Stomach (tissue), 9 donors: ENCODE results near the gene PACRGL. TPM values are rescaled to one million over a fixed set of nuclear protein-coding genes. Genes with fewer than 3 reads are reported as not detected.
A peak's percentile ranks its signal among the peaks of the same experiment; 100 is the strongest.

ENCODE experiments used
- DNase-seq, 2 donors: peaks; one replicate each; pipeline versions ENCODE4 v3.0.0 to v3.0.0-alpha.2; 2013 to 2019
- H3K27ac ChIP-seq, 5 donors: fragments of 200-600 bp in 4 of 5; sonication (generic) in 4 of 5; one replicate each; pipeline ENCODE4 v1.5.1; 2013 to 2019; ENCODE audit warnings: mild to moderate bottlenecking in 1 of 5, moderate library complexity in 1 of 5
- H3K27me3 ChIP-seq, 3 donors: fragments of 200-600 bp; sonication (generic); one replicate each; pipeline ENCODE4 v1.5.1; 2017 to 2019; ENCODE audit warnings: mixed run types in 1 of 3
- H3K36me3 ChIP-seq, 4 donors: fragments of 200-600 bp; sonication (generic); 1 replicate in 3 of 4; 2 replicates in 1 of 4; pipeline ENCODE4 v1.5.1; 2016 to 2019
- H3K4me1 ChIP-seq, 4 donors: fragments of 200-600 bp; sonication (generic); one replicate each; pipeline ENCODE4 v1.5.1; 2016 to 2019
- H3K4me3 ChIP-seq, 4 donors: fragments of 200-600 bp; sonication (generic) in 3 of 4; one replicate each; pipeline ENCODE4 v1.5.1; 2016 to 2019; ENCODE audit warnings: mild to moderate bottlenecking in 1 of 4
- H3K9me3 ChIP-seq, 4 donors: fragments of 200-600 bp; sonication (generic); one replicate each; pipeline ENCODE4 v1.5.1; 2016 to 2019
- CTCF ChIP-seq, 7 experiments: fragments of 450-650 bp in 4 of 7; fragments of 200-600 bp in 3 of 7; sonication (generic) in 3 of 7; IDR thresholded peaks; one replicate each; pipeline ENCODE4 v1.5.1; 2016 to 2019; ENCODE audit warnings: antibody characterized with exemption in 7 of 7, control low read depth in 2 of 7, mild to moderate bottlenecking in 1 of 7
- EP300 ChIP-seq: sonication (generic); formaldehyde crosslinking; IDR thresholded peaks from one replicate; pipeline ENCODE4 v1.6.1; 2017; ENCODE audit warnings: antibody characterized with exemption
- POLR2A ChIP-seq, 4 donors: fragments of 450-650 bp; IDR thresholded peaks; one replicate each; pipeline ENCODE4 v1.6.1; 2016; ENCODE audit warnings: antibody characterized with exemption in 4 of 4, control low read depth in 2 of 4, mild to moderate bottlenecking in 1 of 4, moderate library complexity in 1 of 4
- POLR2AphosphoS5 ChIP-seq, 3 donors: sonication (generic); formaldehyde crosslinking; IDR thresholded peaks; one replicate each; pipeline ENCODE4 v1.6.1; 2016; ENCODE audit warnings: antibody characterized with exemption in 3 of 3
- WGBS, 5 donors: extraction: QIAGEN DNeasy Blood & Tissue Kit in 3 of 5; methylation state at CpG; one replicate each; pipeline versions ENCODE4 v1.1.5 to v1.1.7; 2013 to 2018; 5-methylcytosine and 5-hydroxymethylcytosine counted together
- intact Hi-C: fragments of 100-400 bp; cut with DNase I; formaldehyde crosslinking; loops from one replicate; pipeline ENCODE4 v1.15.1; 2023; ENCODE audit warnings: low total_unique reads
- polyA plus RNA-seq, 3 donors: library from polyadenylated mRNA; stranded (reverse); fragments of 200-250 nt; gene quantifications; one replicate each; pipeline ENCODE4 v1.2.3, GENCODE V29; 2013
- total RNA-seq, 5 donors: library from RNA; depleted of rRNA; stranded (reverse); fragments of >200 nt; gene quantifications; one replicate each; pipeline versions ENCODE4 v1.1.0 to v1.2.3, GENCODE V29; 2014 to 2016
- donor health status: healthy with polysubstance abuse.
- donor health status: Bipolar disorder and iron deficiency.
- donor health status: healthy.

Gene PACRGL
- total and polyA plus RNA-seq, 8 donors = 7.0 to 223 (median 36.6) TPM

DNA sequence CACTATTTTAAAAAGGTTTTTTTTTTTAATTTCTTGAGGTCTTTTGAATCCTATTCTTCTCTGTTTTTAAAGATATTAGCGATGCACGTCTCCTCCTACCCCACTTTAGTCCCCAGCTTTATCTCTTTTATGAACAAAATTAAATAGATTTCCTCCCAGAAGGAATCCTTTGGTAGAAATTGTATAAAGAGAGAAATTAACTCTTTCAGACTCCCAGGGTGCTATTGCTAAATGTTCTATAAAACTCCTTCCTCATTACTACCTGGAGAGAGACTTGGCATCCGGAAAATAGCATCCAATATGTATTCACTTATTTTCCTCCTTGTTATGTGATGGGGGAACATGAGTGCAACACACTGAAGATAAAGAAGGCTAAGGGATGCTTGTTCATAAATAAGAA, 16.5 kb upstream of the PACRGL start:
- 83 to 93% (median 87%) methylated on average over 3 of the region's 3 CpGs for WGBS, 5 donors
- Histone ChIP-seq H3K27me3 (no peaks in the 10 kb centered on the region), H3K9me3 (no peaks in the 10 kb centered on the region), H3K4me3 (no peak overlapping the region), H3K36me3 (no peaks in the 10 kb centered on the region), H3K27ac (no peak overlapping the region), H3K4me1 (peaks cover 0 to 13% (median 4%) of the 10 kb centered on the region in 4 donors)
- DNase-seq = no peak
- TF ChIP-seq POLR2A (IDR thresholded peaks at IDR 0.05) (no peak), EP300 (no peak), CTCF (IDR thresholded peaks at IDR 0.05) (no peak), POLR2AphosphoS5 (IDR thresholded peaks at IDR 0.05) (no peak)
- intact Hi-C loops = loop anchor here (10.0 kb wide), 1 partner anchor 259 kb away; no protein-coding TSS in a partner anchor

DNA sequence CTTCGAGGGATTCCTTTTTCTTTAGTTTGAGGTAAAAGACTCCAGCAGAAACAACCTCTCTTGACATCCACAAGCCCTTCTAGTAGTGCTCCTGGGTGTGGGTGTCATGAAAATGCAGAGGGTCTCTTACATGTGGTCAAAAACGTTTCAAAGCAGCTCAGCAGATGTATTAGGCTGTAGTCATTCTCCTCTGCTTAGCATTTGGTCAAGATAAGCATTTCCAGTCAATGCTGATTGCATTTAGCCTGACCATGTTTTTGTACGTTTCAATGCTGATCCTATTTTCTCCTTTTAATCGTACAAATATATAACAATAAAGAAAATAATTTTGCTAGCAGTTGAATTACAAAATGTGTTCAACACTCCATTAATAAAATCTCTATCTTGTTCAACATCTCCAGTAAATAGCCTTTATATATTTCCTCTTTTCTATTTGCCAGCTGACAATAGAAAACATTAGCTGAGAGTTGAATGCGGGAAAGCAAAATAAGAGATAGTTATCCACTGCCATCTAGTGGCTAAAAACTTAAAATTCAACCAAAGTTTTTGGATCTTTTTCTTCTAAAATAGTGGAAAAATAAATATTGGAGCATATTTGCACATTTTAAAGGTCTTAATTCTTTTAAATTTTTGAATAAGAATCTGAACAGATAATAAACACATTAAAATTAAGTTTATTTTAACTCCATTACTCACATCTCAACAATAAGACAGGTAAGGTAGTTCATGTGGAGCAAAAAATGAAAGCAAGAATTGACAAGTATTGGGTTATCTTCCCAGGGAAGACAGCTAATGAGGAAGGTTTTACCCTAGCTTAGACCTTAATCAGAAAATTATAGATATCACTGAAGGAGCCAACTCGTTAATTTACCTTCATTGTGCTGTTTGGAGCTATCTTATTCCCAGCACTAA, 15.2 kb upstream of the PACRGL start:
- WGBS, 5 donors = 15 to 32% (median 20%) methylated on average over 6 of the region's 6 CpGs
- H3K4me3 ChIP-seq = no peak overlapping the region
- no peaks in the 10 kb centered on the region for H3K9me3 ChIP-seq
- no peaks in the 10 kb centered on the region for H3K27me3 ChIP-seq
- H3K27ac ChIP-seq = no peak overlapping the region
- peak in 4 of 7 experiments; percentile 10 to 63 (median 52) for TF ChIP-seq CTCF (IDR thresholded peaks at IDR 0.05)
- no peak for TF ChIP-seq POLR2A (IDR thresholded peaks at IDR 0.05)
- TF ChIP-seq EP300 = no peak
- DNase-seq = peak in 1 of 2 donors; percentile 45
- no peaks in the 10 kb centered on the region for H3K36me3 ChIP-seq
- peaks cover 0 to 13% (median 4%) of the 10 kb centered on the region in 4 donors for H3K4me1 ChIP-seq
- intact Hi-C loops = loop anchor here (10.0 kb wide), 1 partner anchor 260 kb away; no protein-coding TSS in a partner anchor

DNA sequence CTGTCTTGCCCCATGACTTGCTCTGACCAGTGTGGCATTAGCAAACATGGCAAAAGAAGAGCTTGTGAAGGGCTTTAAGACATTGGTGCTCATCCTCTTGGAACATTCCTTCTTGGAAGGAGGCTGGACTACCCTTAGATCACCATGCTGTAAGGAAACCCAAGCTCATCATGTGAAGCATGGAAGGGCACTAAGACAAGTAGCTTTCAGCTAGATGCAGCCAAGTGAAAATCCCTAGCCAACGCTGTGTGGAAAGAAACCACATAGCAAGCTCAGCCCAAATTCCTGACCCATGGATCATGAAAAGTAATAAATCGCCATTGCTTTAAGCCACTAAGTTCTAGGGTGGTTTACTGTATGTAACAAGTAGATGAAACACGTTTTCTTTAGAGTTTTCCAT, 12.4 kb upstream of the PACRGL start:
- TF ChIP-seq POLR2A (IDR thresholded peaks at IDR 0.05) (no peak), CTCF (IDR thresholded peaks at IDR 0.05) (no peak), EP300 (no peak), POLR2AphosphoS5 (IDR thresholded peaks at IDR 0.05) (no peak)
- no peak for DNase-seq
- peaks cover 0 to 13% (median 4%) of the 10 kb centered on the region in 4 donors for H3K4me1 ChIP-seq
- H3K4me3 ChIP-seq = no peak overlapping the region
- H3K27ac ChIP-seq = no peak overlapping the region
- H3K27me3 ChIP-seq = no peaks in the 10 kb centered on the region
- H3K9me3 ChIP-seq = no peaks in the 10 kb centered on the region
- H3K36me3 ChIP-seq = no peaks in the 10 kb centered on the region
- 42 to 54% (median 50%) methylated on average over 3 of the region's 3 CpGs for WGBS, 5 donors
- intact Hi-C loops = loop anchor here (10.0 kb wide), 1 partner anchor 263 kb away; no protein-coding TSS in a partner anchor

DNA sequence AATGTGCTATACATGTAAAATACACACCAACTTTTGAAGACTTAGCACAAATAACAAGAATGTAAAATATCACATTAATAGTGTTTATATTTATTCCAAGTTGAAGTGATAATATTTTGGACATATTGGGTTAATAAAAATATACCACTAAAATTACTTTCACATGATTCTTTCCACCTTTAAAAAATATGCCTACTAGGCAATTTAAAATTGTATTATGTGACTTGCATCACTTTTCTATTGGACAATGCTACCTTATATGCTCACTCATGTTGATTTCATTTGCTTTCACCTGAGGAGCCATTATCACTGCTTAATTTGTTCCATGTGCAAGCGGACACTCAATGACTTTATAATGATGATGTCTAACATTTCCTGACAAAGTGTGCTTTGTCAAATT, 3.4 kb upstream of the PACRGL start:
- Histone ChIP-seq H3K4me3 (no peak overlapping the region), H3K9me3 (no peaks in the 10 kb centered on the region), H3K27me3 (no peaks in the 10 kb centered on the region), H3K27ac (no peak overlapping the region), H3K4me1 (peaks cover 17 to 23% (median 19%) of the 10 kb centered on the region in 4 donors), H3K36me3 (no peaks in the 10 kb centered on the region)
- WGBS, 5 donors = 87 to 100% (median 94%) methylated on average over 1 of the region's 1 CpG
- intact Hi-C loops = no loop called here
- no peak for DNase-seq
- TF ChIP-seq POLR2AphosphoS5 (IDR thresholded peaks at IDR 0.05) (no peak), EP300 (no peak), CTCF (IDR thresholded peaks at IDR 0.05) (no peak), POLR2A (IDR thresholded peaks at IDR 0.05) (no peak)
